Caco-2 (cell line): Measurements from ENCODE around the gene CPD. TPM values are rescaled to one million over a fixed set of nuclear protein-coding genes. Genes with fewer than 3 reads are reported as not detected.
"Not testable (repeated sequence)": the region's sequence is repeated elsewhere in the genome, so short reads cannot be mapped to it uniquely, and the experiment has no call there.

Experiments
- BruUV-seq: library from RNA; stranded (reverse); fragments of 400-500 nt; replicated peaks from 2 replicates; lab custom pipeline; 2021; lab: Mats Ljungman, UMichigan
- CTCF ChIA-PET: fragments of 300-600 bp; sonication (Branson Sonifier 250); formaldehyde crosslinking; loops from one replicate; lab custom pipeline; 2022; ENCODE audit warnings: antibody characterized with exemption; lab: Charles Lee
- POLR2A ChIA-PET: fragments of 300-600 bp; sonication (Branson Sonifier 250); formaldehyde crosslinking; loops from one replicate; lab custom pipeline; 2022; ENCODE audit warnings: antibody characterized with exemption; lab: Charles Lee
- DNase-seq, 2 experiments: peaks; one replicate each; pipeline versions ENCODE4 v3.0.0 to v3.0.0-alpha.2; 2020 to 2022
- H3K27me3 ChIP-seq: replicated peaks from 2 replicates; pipeline ENCODE4 v1.6.0; 2011; ENCODE audit warnings: low read length; ENCODE audit not compliant: control insufficient read depth, insufficient read depth
- H3K36me3 ChIP-seq: 2 replicates; pipeline ENCODE4 v1.5.1; 2011; ENCODE audit warnings: low read length; ENCODE audit not compliant: control insufficient read depth, insufficient read depth
- H3K4me1 ChIP-seq: fragments of 250-450 bp; sonication (Bioruptor Pico); 2 replicates; pipeline ENCODE4 v1.5.1; 2020; ENCODE audit warnings: mild to moderate bottlenecking
- H3K4me3 ChIP-seq: 2 replicates; pipeline ENCODE4 v1.5.1; 2011; ENCODE audit warnings: low read depth, mild to moderate bottlenecking, control low read depth, low read length
- H3K9me3 ChIP-seq: fragments of 250-450 bp; sonication (Bioruptor Pico); 2 replicates; pipeline ENCODE4 v1.5.1; 2020; ENCODE audit warnings: mild to moderate bottlenecking, moderate library complexity
- H3K27ac Mint-ChIP-seq: one replicate; pipeline ENCODE4 v1.8.0; 2022; ENCODE audit warnings: mixed read lengths; ENCODE audit not compliant: unreplicated experiment
- H3K27me3 Mint-ChIP-seq: one replicate; pipeline ENCODE4 v1.8.0; 2022; ENCODE audit warnings: mixed read lengths; ENCODE audit not compliant: insufficient read depth, unreplicated experiment
- H3K36me3 Mint-ChIP-seq: one replicate; pipeline ENCODE4 v1.8.0; 2022; ENCODE audit warnings: mild to moderate bottlenecking, mixed read lengths; ENCODE audit not compliant: insufficient read depth, unreplicated experiment
- H3K4me1 Mint-ChIP-seq: one replicate; pipeline ENCODE4 v1.8.0; 2022; ENCODE audit warnings: low read depth, mixed read lengths; ENCODE audit not compliant: unreplicated experiment
- H3K4me3 Mint-ChIP-seq: one replicate; pipeline ENCODE4 v1.8.0; 2022; ENCODE audit warnings: mild to moderate bottlenecking, moderate library complexity, mixed read lengths; ENCODE audit not compliant: unreplicated experiment
- H3K9me3 Mint-ChIP-seq: one replicate; pipeline ENCODE4 v1.8.0; 2022; ENCODE audit warnings: mixed read lengths; ENCODE audit not compliant: unreplicated experiment
- CTCF ChIP-seq, 2 experiments: fragments of 200-600 bp in 1 of 2; IDR thresholded peaks; 1 replicate in 1 of 2; 2 replicates in 1 of 2; pipeline versions ENCODE4 v1.5.1 to v1.8.0; 2011 to 2022; ENCODE audit warnings: antibody characterized with exemption in 1 of 2, control low read depth in 1 of 2, inconsistent platforms in 1 of 2, low read depth in 1 of 2, low read length in 1 of 2, mild to moderate bottlenecking in 1 of 2, moderate library complexity in 1 of 2; ENCODE audit not compliant: insufficient read depth in 1 of 2, severe bottlenecking in 1 of 2, unreplicated experiment in 1 of 2
- intact Hi-C: fragments of 100-400 bp; cut with micrococcal nuclease; formaldehyde crosslinking; loops from one replicate; pipeline ENCODE4 v1.10.0; 2022; ENCODE audit not compliant: unreplicated experiment
- total RNA-seq: library from RNA; stranded (reverse); gene quantifications from 2 replicates; pipeline ENCODE4 v1.2.3, GENCODE V29; 2022

The CPD gene
- total RNA-seq, 1 experiment from 2014 or later = 127 TPM

- H3K27ac Mint-ChIP-seq = no peak overlapping the region
- no peaks in the 10 kb centered on the region for H3K9me3 Mint-ChIP-seq
- no peak overlapping the region for H3K4me3 Mint-ChIP-seq
- intact Hi-C loops = loop anchor here (5.0 kb wide), 1 partner anchor 147 kb away; no protein-coding TSS in a partner anchor
- ChIA-PET POLR2A (no interaction called here), CTCF (interaction anchor here (0.6 kb wide), 2 partner anchors 138 to 234 kb away, joined by 3 read pairs; no protein-coding TSS in a partner anchor)
- Histone ChIP-seq H3K36me3 (no peaks in the 10 kb centered on the region), H3K27me3 (no peaks in the 10 kb centered on the region), H3K4me1 (peaks cover 44% of the 10 kb centered on the region), H3K4me3 (no peak overlapping the region), H3K9me3 (no peaks in the 10 kb centered on the region)
- H3K4me1 Mint-ChIP-seq = peaks cover 46% of the 10 kb centered on the region
- no TSS peak for BruUV-seq
- DNase-seq = no peak
- TF ChIP-seq CTCF (IDR thresholded peaks at IDR 0.05; ENCODE audit: insufficient read depth in 1 of 2, low read depth in 1 of 2, low read length in 1 of 2, severe bottlenecking in 1 of 2, unreplicated experiment in 1 of 2) = no peak
- H3K36me3 Mint-ChIP-seq = no peaks in the 10 kb centered on the region
- H3K27me3 Mint-ChIP-seq = no peaks in the 10 kb centered on the region
Measured at GRCh38 chr17:30339086-30339485, 39.6 kb upstream of the CPD start.

DNA sequence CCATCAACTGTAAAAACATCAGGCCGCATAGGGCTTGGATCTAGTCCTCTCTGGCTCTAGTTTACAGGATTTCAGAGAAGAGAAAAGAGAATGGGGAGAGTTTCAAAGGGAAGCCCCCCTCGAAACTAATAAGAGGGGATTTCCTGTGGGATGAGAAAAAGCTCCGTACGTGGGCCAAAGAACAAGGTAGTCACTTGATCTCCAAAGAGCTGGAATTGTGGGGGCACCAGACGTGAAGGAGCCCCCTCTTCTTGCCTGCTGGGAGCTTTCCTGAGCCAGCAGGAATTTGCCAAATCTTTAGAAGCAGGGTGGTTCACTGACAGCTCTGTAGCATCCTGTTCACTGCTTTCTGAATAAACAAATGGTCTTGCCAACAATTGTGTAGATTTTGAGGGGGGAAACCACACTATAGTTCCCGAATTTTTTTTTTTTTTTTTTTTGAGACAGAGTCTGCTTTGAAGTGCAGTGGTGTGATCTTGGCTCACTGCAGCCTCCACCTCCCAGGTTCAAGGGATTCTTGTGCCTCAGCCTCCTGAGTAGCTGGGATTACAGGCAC is 37.8 kb upstream of the CPD start:
- H3K27ac Mint-ChIP-seq = peak overlapping the region; percentile 63
- Histone ChIP-seq H3K4me3 (no peak overlapping the region), H3K36me3 (no peaks in the 10 kb centered on the region), H3K9me3 (no peaks in the 10 kb centered on the region), H3K4me1 (peaks cover 55% of the 10 kb centered on the region), H3K27me3 (no peaks in the 10 kb centered on the region)
- TF ChIP-seq CTCF (IDR thresholded peaks at IDR 0.05; ENCODE audit: insufficient read depth in 1 of 2, low read depth in 1 of 2, low read length in 1 of 2, severe bottlenecking in 1 of 2, unreplicated experiment in 1 of 2) = no peak
- H3K36me3 Mint-ChIP-seq = no peaks in the 10 kb centered on the region
- no TSS peak for BruUV-seq
- no peak overlapping the region for H3K4me3 Mint-ChIP-seq
- no peaks in the 10 kb centered on the region for H3K9me3 Mint-ChIP-seq
- intact Hi-C loops = loop anchor here (1.0 to 5.0 kb wide), 5 partner anchors 37 to 376 kb away; partner anchors contain the start of genes CPD and GOSR1
- H3K4me1 Mint-ChIP-seq = peaks cover 44% of the 10 kb centered on the region
- POLR2A ChIA-PET = no interaction called here
- no peaks in the 10 kb centered on the region for H3K27me3 Mint-ChIP-seq
- CTCF ChIA-PET = interaction anchor here (1.0 to 1.1 kb wide), 4 partner anchors 35 to 120 kb away, joined by 3 to 5 read pairs (median 3); no protein-coding TSS in a partner anchor
- DNase-seq = no peak

DNA sequence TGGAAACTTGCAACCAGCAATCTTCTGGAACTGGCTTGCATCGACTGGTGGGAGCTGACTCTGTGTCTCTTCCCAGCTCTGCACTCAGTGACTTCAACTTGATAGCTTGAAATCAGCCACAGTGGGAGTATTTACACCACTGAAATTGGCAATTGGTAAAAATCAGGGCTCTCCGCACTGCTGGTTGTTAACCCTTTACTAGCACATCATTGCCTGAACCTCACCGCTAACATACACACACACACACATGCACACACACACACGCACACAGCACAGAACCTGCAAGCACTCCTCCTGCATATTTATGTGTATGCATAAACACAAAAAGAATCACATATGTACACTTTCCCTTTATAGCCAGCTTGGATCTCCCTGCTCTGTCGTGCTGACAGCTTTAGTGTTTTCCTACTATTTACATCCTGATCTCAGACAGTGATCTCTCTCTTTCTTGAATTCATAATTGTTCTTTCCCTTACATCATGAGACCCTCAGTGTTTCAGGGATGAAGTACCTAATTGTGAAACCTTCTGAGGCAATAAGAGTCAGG is 37.0 kb upstream of the CPD start:
- no TSS peak for BruUV-seq
- H3K4me1 Mint-ChIP-seq = peaks cover 38% of the 10 kb centered on the region
- no peaks in the 10 kb centered on the region for H3K36me3 ChIP-seq
- no peak for DNase-seq
- no peaks in the 10 kb centered on the region for H3K36me3 Mint-ChIP-seq
- H3K9me3 ChIP-seq = no peaks in the 10 kb centered on the region
- ChIA-PET POLR2A (no interaction called here), CTCF (no interaction called here)
- H3K27me3 Mint-ChIP-seq = no peaks in the 10 kb centered on the region
- H3K27ac Mint-ChIP-seq = no peak overlapping the region
- no peak overlapping the region for H3K4me3 Mint-ChIP-seq
- no peak for TF ChIP-seq CTCF (IDR thresholded peaks at IDR 0.05; ENCODE audit: insufficient read depth in 1 of 2, low read depth in 1 of 2, low read length in 1 of 2, severe bottlenecking in 1 of 2, unreplicated experiment in 1 of 2)
- H3K4me1 ChIP-seq = peaks cover 57% of the 10 kb centered on the region
- no peaks in the 10 kb centered on the region for H3K9me3 Mint-ChIP-seq
- H3K4me3 ChIP-seq = no peak overlapping the region
- H3K27me3 ChIP-seq = no peaks in the 10 kb centered on the region
- intact Hi-C loops = loop anchor here (5.0 kb wide), 1 partner anchor 376 kb away; no protein-coding TSS in a partner anchor

DNA sequence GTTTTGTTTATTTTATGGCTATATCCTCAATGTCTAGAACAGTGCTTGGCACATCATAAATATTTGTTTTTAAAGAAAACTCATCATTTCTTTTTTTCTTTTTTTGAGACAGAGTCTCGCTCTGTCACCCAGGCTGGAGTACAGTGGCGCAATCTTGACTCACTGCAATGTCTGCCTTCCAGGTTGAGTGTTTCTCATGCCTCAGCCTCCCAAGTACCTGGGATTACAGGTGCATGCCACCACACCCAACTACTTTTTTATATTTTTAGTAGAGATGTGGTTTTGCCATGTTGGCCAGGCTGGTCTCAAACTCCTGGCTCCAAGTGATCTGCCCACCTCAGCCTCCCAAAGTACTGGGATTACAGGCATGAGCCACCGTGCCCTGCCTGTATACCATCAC is 35.5 kb upstream of the CPD start:
- H3K36me3 ChIP-seq, H3K4me3 Mint-ChIP-seq, H3K27me3 ChIP-seq, H3K4me3 ChIP-seq, H3K27ac Mint-ChIP-seq, CTCF ChIA-PET, H3K9me3 ChIP-seq, H3K9me3 Mint-ChIP-seq, DNase-seq, H3K27me3 Mint-ChIP-seq, H3K36me3 Mint-ChIP-seq, POLR2A ChIA-PET, BruUV-seq: not testable (repeated sequence)
- H3K4me1 ChIP-seq = peaks cover 48% of the 10 kb centered on the region
- H3K4me1 Mint-ChIP-seq = peaks cover 25% of the 10 kb centered on the region
- intact Hi-C loops = loop anchor here (5.0 kb wide), 1 partner anchor 374 kb away; no protein-coding TSS in a partner anchor
